Smooth muscle cell (in vitro differentiated cells): ENCODE results near the gene CAPN8. TPM values are rescaled to one million over a fixed set of nuclear protein-coding genes. Genes with fewer than 3 reads are reported as not detected.

Source experiments
- DNase-seq: peaks from one replicate; lab custom pipeline; 2025; ENCODE audit not compliant: unreplicated experiment; lab: John Stamatoyannopoulos, UW
- H2AFZ ChIP-seq: fragments of 200-600 bp; sonication (generic); 2 replicates; pipeline ENCODE4 v1.6.0; 2016; ENCODE audit warnings: antibody characterized with exemption, low read depth, mild to moderate bottlenecking
- H3F3A ChIP-seq: fragments of 200-600 bp; sonication (generic); 2 replicates; pipeline ENCODE4 v1.6.0; 2017; ENCODE audit warnings: antibody characterized with exemption, low read depth
- H3K27ac ChIP-seq: fragments of 200-600 bp; sonication (generic); 2 replicates; pipeline ENCODE4 v1.5.1; 2016; ENCODE audit warnings: low read depth, mild to moderate bottlenecking
- H3K27me3 ChIP-seq: fragments of 200-600 bp; sonication (generic); 2 replicates; pipeline ENCODE4 v1.6.1; 2016; ENCODE audit warnings: low read depth, mild to moderate bottlenecking
- H3K36me3 ChIP-seq: fragments of 200-600 bp; sonication (generic); 2 replicates; pipeline ENCODE4 v1.5.1; 2016; ENCODE audit warnings: low read depth
- H3K4me1 ChIP-seq: fragments of 200-600 bp; sonication (generic); 2 replicates; pipeline ENCODE4 v1.5.1; 2016; ENCODE audit warnings: low read depth
- H3K4me2 ChIP-seq: fragments of 200-600 bp; sonication (generic); 2 replicates; pipeline ENCODE4 v1.6.0; 2016; ENCODE audit warnings: mild to moderate bottlenecking
- H3K4me3 ChIP-seq: fragments of 200-600 bp; sonication (generic); 2 replicates; pipeline ENCODE4 v1.5.1; 2016; ENCODE audit warnings: mild to moderate bottlenecking
- H3K79me2 ChIP-seq: fragments of 200-600 bp; sonication (generic); 2 replicates; pipeline ENCODE4 v1.6.0; 2016; ENCODE audit warnings: low read depth, mild to moderate bottlenecking
- H3K9ac ChIP-seq: fragments of 200-600 bp; sonication (generic); 2 replicates; pipeline ENCODE4 v1.6.0; 2016; ENCODE audit warnings: low read depth
- H3K9me3 ChIP-seq: fragments of 200-600 bp; sonication (generic); replicated peaks from 2 replicates; pipeline ENCODE4 v1.5.1; 2016; ENCODE audit warnings: low read depth
- H4K20me1 ChIP-seq: fragments of 200-600 bp; sonication (generic); 2 replicates; pipeline ENCODE4 v1.6.0; 2016; ENCODE audit warnings: low read depth
- CTCF ChIP-seq: fragments of 200-600 bp; sonication (generic); IDR thresholded peaks from 2 replicates; pipeline ENCODE4 v1.5.1; 2017; ENCODE audit warnings: borderline replicate concordance, mild to moderate bottlenecking, antibody characterized with exemption; ENCODE audit not compliant: insufficient read depth, poor library complexity, severe bottlenecking
- WGBS: methylation state at CpG from one replicate; pipeline ENCODE4 v1.1.7; 2016; ENCODE audit warnings: low lambda C conversion rate; 5-methylcytosine and 5-hydroxymethylcytosine counted together
- polyA plus RNA-seq: library from polyadenylated mRNA; unstranded; fragments of >200 nt; fragmentation: Nextera tagmentation; extraction: Ambion mirVana; gene quantifications from 2 replicates; pipeline ENCODE4 v1.2.1, GENCODE V29; 2016
- total RNA-seq: library from RNA; depleted of rRNA; stranded (reverse); fragments of >200 nt; gene quantifications from 2 replicates; pipeline ENCODE4 v1.2.3, GENCODE V29; 2014

CAPN8 gene
- total and polyA plus RNA-seq, 2 experiments from 2014 or later, result not detected

GRCh38 chr1:223653431-223653830 is 12.1 kb downstream of the CAPN8 start:
- Histone ChIP-seq H4K20me1 (no peaks in the 10 kb centered on the region), H3K36me3 (no peaks in the 10 kb centered on the region), H3K4me2 (no peak overlapping the region), H3K27ac (no peak overlapping the region), H3K9ac (no peak overlapping the region), H3K4me3 (no peak overlapping the region), H3K9me3 (no peaks in the 10 kb centered on the region), H3K4me1 (peaks cover 12% of the 10 kb centered on the region), H3K27me3 (no peaks in the 10 kb centered on the region), H3K79me2 (no peaks in the 10 kb centered on the region), H3F3A (no peaks in the 10 kb centered on the region), H2AFZ (no peak overlapping the region)
- DNase-seq, result no peak
- WGBS, result 96% methylated on average over 4 of the region's 4 CpGs
- TF ChIP-seq CTCF, result no peak

DNA sequence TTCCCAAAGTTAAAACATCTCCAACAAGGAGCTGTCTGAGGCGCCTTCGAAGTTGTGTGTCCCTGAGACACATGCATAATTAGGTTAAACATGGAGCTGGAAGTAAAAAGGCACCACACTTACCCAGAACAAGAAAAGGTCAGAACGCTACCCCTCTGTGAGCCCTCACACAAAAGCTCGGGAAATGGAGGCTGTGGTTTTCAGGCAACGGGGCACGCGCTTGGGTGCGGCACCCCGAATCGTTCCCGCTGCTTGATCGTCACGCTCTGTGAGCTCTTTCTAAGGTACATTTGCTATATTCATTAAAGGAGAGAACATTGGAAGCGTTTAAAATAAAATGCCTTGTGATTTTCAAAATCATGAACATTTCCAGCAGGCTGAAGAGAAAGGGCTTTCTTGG is 12.5 kb downstream of the CAPN8 start:
- no peak for DNase-seq
- Histone ChIP-seq H3K79me2 (no peaks in the 10 kb centered on the region), H3K9me3 (no peaks in the 10 kb centered on the region), H3K4me3 (no peak overlapping the region), H3K4me2 (no peak overlapping the region), H3K27me3 (no peaks in the 10 kb centered on the region), H3K27ac (no peak overlapping the region), H4K20me1 (no peaks in the 10 kb centered on the region), H2AFZ (no peak overlapping the region), H3K36me3 (no peaks in the 10 kb centered on the region), H3K4me1 (peaks cover 12% of the 10 kb centered on the region), H3F3A (no peaks in the 10 kb centered on the region), H3K9ac (no peak overlapping the region)
- WGBS, result 93% methylated on average over 14 of the region's 14 CpGs
- TF ChIP-seq CTCF, result no peak

- no peak overlapping the region for H3K9ac ChIP-seq
- H3F3A ChIP-seq, result no peaks in the 10 kb centered on the region
- no peaks in the 10 kb centered on the region for H3K9me3 ChIP-seq
- no peaks in the 10 kb centered on the region for H3K79me2 ChIP-seq
- no peak for TF ChIP-seq CTCF
- H3K4me1 ChIP-seq, result peaks cover 14% of the 10 kb centered on the region
- H3K27ac ChIP-seq, result no peak overlapping the region
- H3K27me3 ChIP-seq, result no peaks in the 10 kb centered on the region
- DNase-seq, result no peak
- no peaks in the 10 kb centered on the region for H4K20me1 ChIP-seq
- no peak overlapping the region for H3K4me2 ChIP-seq
- H3K36me3 ChIP-seq, result no peaks in the 10 kb centered on the region
- 51% methylated on average over 12 of the region's 12 CpGs for WGBS
- H3K4me3 ChIP-seq, result no peak overlapping the region
- H2AFZ ChIP-seq, result no peak overlapping the region
Measured at GRCh38 chr1:223652436-223652941, 13.0 kb downstream of the CAPN8 start.

GRCh38 chr1:223651291-223651991 is 14.1 kb downstream of the CAPN8 start:
- Histone ChIP-seq H3K79me2 (no peaks in the 10 kb centered on the region), H3K9ac (no peak overlapping the region), H2AFZ (no peak overlapping the region), H3K9me3 (no peaks in the 10 kb centered on the region), H3F3A (no peaks in the 10 kb centered on the region), H3K4me3 (no peak overlapping the region), H3K27ac (no peak overlapping the region), H3K4me2 (no peak overlapping the region), H3K36me3 (no peaks in the 10 kb centered on the region), H3K27me3 (peaks cover 3% of the 10 kb centered on the region), H4K20me1 (no peaks in the 10 kb centered on the region), H3K4me1 (peaks cover 14% of the 10 kb centered on the region)
- no peak for TF ChIP-seq CTCF
- no peak for DNase-seq
- WGBS, result 84% methylated on average over 8 of the region's 8 CpGs
